ENCODE results near the gene TRABD. TPM values are rescaled to one million over a fixed set of nuclear protein-coding genes. Genes with fewer than 3 reads are reported as not detected.

The TRABD gene
- total RNA-seq, 3 donors from 2014 or later: 17.3 to 35.7 (median 28.2) TPM

DNA sequence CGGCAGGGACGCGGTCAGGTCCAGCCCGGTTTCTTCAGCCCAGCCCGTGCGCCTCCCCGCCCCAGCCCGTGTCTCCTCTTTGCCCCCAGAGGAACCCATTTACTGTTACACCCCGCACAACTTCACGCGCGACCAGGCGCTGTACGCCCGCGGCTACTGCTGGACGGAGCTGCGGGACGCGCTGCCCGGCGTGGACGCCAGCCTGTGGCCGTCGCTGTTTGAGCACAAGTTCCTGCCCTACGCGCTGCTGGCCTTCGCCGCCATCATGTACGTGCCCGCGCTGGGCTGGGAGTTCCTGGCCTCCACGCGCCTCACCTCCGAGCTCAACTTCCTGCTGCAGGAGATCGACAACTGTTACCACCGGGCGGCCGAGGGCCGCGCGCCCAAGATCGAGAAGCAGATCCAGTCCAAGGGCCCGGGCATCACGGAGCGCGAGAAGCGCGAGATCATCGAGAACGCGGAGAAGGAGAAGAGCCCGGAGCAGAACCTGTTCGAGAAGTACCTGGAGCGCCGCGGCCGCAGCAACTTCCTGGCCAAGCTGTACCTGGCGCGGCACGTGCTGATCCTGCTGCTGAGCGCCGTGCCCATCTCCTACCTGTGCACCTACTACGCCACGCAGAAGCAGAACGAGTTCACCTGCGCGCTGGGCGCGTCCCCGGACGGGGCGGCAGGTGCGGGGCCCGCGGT, 8.7 kb upstream of the TRABD start:
- intact Hi-C loops (cut with DNase I; ENCODE audit: low total_unique reads): no loop called here
- H3K27me3 ChIP-seq: no peaks in the 10 kb centered on the region

DNA sequence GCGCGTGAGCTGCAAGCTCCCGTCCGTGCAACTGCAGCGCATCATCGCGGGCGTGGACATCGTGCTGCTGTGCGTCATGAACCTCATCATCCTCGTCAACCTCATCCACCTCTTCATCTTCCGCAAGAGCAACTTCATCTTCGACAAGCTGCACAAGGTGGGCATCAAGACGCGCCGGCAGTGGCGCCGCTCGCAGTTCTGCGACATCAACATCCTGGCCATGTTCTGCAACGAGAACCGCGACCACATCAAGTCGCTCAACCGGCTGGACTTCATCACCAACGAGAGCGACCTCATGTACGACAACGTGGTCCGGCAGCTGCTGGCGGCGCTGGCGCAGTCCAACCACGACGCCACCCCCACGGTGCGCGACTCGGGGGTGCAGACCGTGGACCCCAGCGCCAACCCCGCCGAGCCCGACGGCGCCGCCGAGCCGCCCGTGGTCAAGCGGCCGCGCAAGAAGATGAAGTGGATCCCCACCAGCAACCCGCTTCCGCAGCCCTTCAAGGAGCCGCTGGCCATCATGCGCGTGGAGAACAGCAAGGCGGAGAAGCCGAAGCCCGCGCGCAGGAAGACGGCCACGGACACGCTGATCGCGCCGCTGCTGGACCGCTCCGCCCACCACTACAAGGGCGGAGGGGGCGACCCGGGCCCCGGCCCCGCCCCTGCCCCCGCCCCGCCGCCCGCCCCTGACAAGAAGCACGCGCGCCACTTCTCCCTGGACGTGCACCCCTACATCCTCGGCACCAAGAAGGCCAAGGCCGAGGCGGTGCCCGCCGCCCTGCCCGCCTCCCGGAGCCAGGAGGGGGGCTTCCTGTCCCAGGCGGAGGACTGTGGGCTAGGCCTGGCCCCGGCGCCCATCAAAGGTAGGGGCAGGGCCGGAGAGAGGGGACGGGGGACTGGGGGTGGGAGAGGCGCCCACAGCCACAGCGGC, 7.9 kb upstream of the TRABD start:
- intact Hi-C loops (cut with DNase I; ENCODE audit: low total_unique reads): no loop called here
- no peaks in the 10 kb centered on the region for H3K36me3 ChIP-seq
- H3K27ac ChIP-seq: no peak overlapping the region
- DNase-seq (ENCODE audit: low spot score in 2 of 2): no peak
- no peaks in the 10 kb centered on the region for H3K9me3 ChIP-seq
- no peaks in the 10 kb centered on the region for H3K27me3 ChIP-seq
- H3K4me1 ChIP-seq: no peaks in the 10 kb centered on the region
- no peak overlapping the region for H3K4me3 ChIP-seq
- TF ChIP-seq CTCF (IDR thresholded peaks at IDR 0.05) (no peak), POLR2AphosphoS5 (IDR thresholded peaks at IDR 0.05) (no peak), POLR2A (IDR thresholded peaks at IDR 0.05) (no peak)

More for the DNA sequence above, 8.7 kb upstream of the TRABD start:
- TF ChIP-seq POLR2AphosphoS5 (IDR thresholded peaks at IDR 0.05): no peak
- no peak for TF ChIP-seq CTCF (IDR thresholded peaks at IDR 0.05)
- TF ChIP-seq POLR2A (IDR thresholded peaks at IDR 0.05): no peak
- no peaks in the 10 kb centered on the region for H3K9me3 ChIP-seq
- no peak overlapping the region for H3K27ac ChIP-seq
- no peaks in the 10 kb centered on the region for H3K36me3 ChIP-seq
- H3K4me3 ChIP-seq: no peak overlapping the region
- no peak for DNase-seq (ENCODE audit: low spot score in 2 of 2)
- no peaks in the 10 kb centered on the region for H3K4me1 ChIP-seq

GRCh38 chr22:50178471-50178864, 7.2 kb upstream of the TRABD start:
- TF ChIP-seq CTCF (IDR thresholded peaks at IDR 0.05) (no peak), POLR2A (IDR thresholded peaks at IDR 0.05) (no peak), POLR2AphosphoS5 (IDR thresholded peaks at IDR 0.05) (no peak)
- intact Hi-C loops (cut with DNase I; ENCODE audit: low total_unique reads): no loop called here
- Histone ChIP-seq H3K9me3 (no peaks in the 10 kb centered on the region), H3K27me3 (no peaks in the 10 kb centered on the region), H3K36me3 (no peaks in the 10 kb centered on the region), H3K27ac (no peak overlapping the region), H3K4me1 (no peaks in the 10 kb centered on the region), H3K4me3 (no peak overlapping the region)
- no peak for DNase-seq (ENCODE audit: low spot score in 2 of 2)

DNA sequence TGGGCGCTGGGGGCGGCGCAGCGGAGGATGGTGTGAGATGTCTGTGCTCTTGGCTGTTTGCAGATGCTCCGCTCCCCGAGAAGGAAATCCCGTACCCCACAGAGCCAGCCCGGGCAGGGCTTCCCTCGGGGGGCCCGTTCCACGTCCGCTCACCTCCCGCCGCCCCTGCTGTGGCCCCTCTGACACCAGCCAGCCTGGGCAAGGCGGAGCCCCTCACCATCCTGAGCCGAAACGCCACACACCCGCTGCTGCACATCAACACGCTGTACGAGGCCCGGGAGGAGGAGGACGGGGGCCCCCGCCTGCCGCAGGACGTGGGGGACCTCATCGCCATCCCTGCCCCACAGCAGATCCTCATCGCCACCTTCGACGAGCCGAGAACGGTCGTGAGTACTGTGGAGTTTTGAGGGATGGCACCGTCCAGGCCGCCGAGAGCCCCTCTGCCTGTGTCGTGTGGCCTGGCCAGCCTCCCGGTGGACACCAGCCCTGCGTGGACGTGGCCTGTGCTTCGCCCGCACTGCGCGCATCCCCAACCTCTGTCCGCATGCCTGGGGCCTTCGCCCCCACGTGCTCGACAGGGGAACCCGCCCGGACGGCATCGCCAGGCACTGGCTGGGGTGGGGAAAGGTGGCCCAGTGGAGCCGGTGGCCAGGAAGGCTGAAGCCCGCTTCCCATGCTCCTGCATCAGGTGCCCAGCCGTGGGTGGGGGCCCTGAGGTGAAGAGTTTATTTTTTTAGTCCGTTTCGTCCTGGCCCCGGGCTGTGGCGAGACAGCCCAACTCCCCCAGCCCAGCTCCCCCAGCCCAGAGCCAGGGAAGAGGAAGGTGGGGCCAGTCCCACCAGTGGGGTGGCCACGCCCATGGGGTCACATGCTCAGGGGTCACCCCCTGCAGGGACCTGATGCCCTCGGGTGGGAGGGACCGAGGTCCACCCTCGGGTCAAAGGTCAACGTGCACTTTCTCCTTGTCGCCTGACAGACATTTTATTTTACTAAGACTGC, 6.5 kb upstream of the TRABD start:
- Histone ChIP-seq H3K27ac (no peak overlapping the region), H3K4me3 (no peak overlapping the region), H3K36me3 (no peaks in the 10 kb centered on the region), H3K4me1 (peaks cover 0 to 1% of the 10 kb centered on the region in 2 donors), H3K9me3 (no peaks in the 10 kb centered on the region), H3K27me3 (no peaks in the 10 kb centered on the region)
- no peak for DNase-seq (ENCODE audit: low spot score in 2 of 2)
- TF ChIP-seq POLR2AphosphoS5 (IDR thresholded peaks at IDR 0.05): no peak
- TF ChIP-seq CTCF (IDR thresholded peaks at IDR 0.05): no peak
- TF ChIP-seq POLR2A (IDR thresholded peaks at IDR 0.05): no peak
- intact Hi-C loops (cut with DNase I; ENCODE audit: low total_unique reads): no loop called here

Data from breast epithelium (tissue), 4 donors.